ENCODE data around the gene EHMT2. TPM values are rescaled to one million over a fixed set of nuclear protein-coding genes. Genes with fewer than 3 reads are reported as not detected.

EHMT2 gene
- total and polyA plus RNA-seq, 2 of the 13 experiments (the other 11 are each of a cell fraction or from before 2014, with no cell fraction given), result 55.2 to 69.2 TPM

GRCh38 chr6:31865205-31866118 is 32.0 kb downstream of the EHMT2 start (continued):
- TF ChIP-seq RERE (CRISPR knock-in tag; IDR thresholded peaks at IDR 0.05; ENCODE audit: low read depth), result peak; percentile 85
- no peak for TF ChIP-seq ZNF572 (CRISPR knock-in tag; IDR thresholded peaks at IDR 0.05)
- no peak for TF ChIP-seq ZNF333 (CRISPR knock-in tag; IDR thresholded peaks at IDR 0.05; ENCODE audit: borderline replicate concordance)
- peak; percentile 78 for TF ChIP-seq ZNF670 (CRISPR knock-in tag; IDR thresholded peaks at IDR 0.05; ENCODE audit: borderline replicate concordance)
- no peak for TF ChIP-seq ZNF18 (CRISPR knock-in tag; IDR thresholded peaks at IDR 0.05; ENCODE audit: insufficient replicate concordance)
- TF ChIP-seq ZNF749 (CRISPR knock-in tag; IDR thresholded peaks at IDR 0.05; ENCODE audit: borderline replicate concordance), result no peak; the same call in 1 of the 2 replicates
- TF ChIP-seq SIN3B (IDR thresholded peaks at IDR 0.05; ENCODE audit: low read length), result no peak
- TF ChIP-seq ZNF234 (CRISPR knock-in tag; conservative IDR thresholded peaks at IDR 0.05), result no peak
- TF ChIP-seq NFAT5 (CRISPR knock-in tag; IDR thresholded peaks at IDR 0.05), result no peak
- no peak for TF ChIP-seq NBN (conservative IDR thresholded peaks at IDR 0.05)
- TF ChIP-seq SMAD9 (CRISPR knock-in tag; IDR thresholded peaks at IDR 0.05), result 0 out of 2 replicates have a peak, but pooled peaks have one; percentile 31
- no peak for TF ChIP-seq NFYB (CRISPR knock-in tag; IDR thresholded peaks at IDR 0.05)
- no peak for TF ChIP-seq ZNF569 (CRISPR knock-in tag; IDR thresholded peaks at IDR 0.05; ENCODE audit: borderline replicate concordance)
- TF ChIP-seq NKX3-1 (CRISPR knock-in tag; IDR thresholded peaks at IDR 0.05), result peak; percentile 60; the same call in 1 of the 2 replicates

Data from HepG2 (cell line).